RWPE2 (cell line): ENCODE results near the gene PXK.

Experiments
- ATAC-seq: fragments of 200-7000 bp; cut with Tn5 transposase; 3 replicates; pipeline ENCODE4 v1.9.1; 2021; ENCODE audit warnings: low read depth
- DNase-seq: peaks from one replicate; pipeline ENCODE4 v3.0.0-alpha.2; 2020; ENCODE audit warnings: low spot score
- H3K27ac ChIP-seq: fragments of 450-650 bp; 2 replicates; pipeline ENCODE4 v1.5.1; 2017; ENCODE audit warnings: mild to moderate bottlenecking; ENCODE audit not compliant: poor library complexity, severe bottlenecking
- H3K27me3 ChIP-seq: fragments of 250-450 bp; sonication (Bioruptor Pico); 2 replicates; pipeline ENCODE4 v1.5.1; 2021; ENCODE audit warnings: mild to moderate bottlenecking, moderate library complexity; ENCODE audit not compliant: insufficient read depth, poor library complexity, severe bottlenecking
- H3K36me3 ChIP-seq: fragments of 250-450 bp; sonication (Bioruptor Pico); 2 replicates; pipeline ENCODE4 v1.5.1; 2020; ENCODE audit warnings: low read depth, mild to moderate bottlenecking, moderate library complexity
- H3K4me1 ChIP-seq: fragments of 250-450 bp; sonication (Bioruptor Pico); 2 replicates; pipeline ENCODE4 v1.5.1; 2021; ENCODE audit warnings: mild to moderate bottlenecking, moderate library complexity; ENCODE audit not compliant: insufficient read depth, poor library complexity, severe bottlenecking
- H3K4me3 ChIP-seq: fragments of 250-450 bp; sonication (Bioruptor Pico); 2 replicates; pipeline ENCODE4 v1.5.1; 2021; ENCODE audit warnings: mild to moderate bottlenecking, moderate library complexity; ENCODE audit not compliant: severe bottlenecking
- H3K9me3 ChIP-seq: fragments of 250-450 bp; sonication (Bioruptor Pico); 2 replicates; pipeline ENCODE4 v1.5.1; 2021; ENCODE audit warnings: mild to moderate bottlenecking, moderate library complexity; ENCODE audit not compliant: severe bottlenecking
- TF ChIP-seq, protein P1 (sequence below): fragments of 450-650 bp; IDR thresholded peaks from one replicate; pipeline ENCODE4 v1.5.1; 2017; ENCODE audit warnings: mild to moderate bottlenecking, moderate library complexity; ENCODE audit not compliant: poor library complexity, severe bottlenecking

PXK gene

GRCh38 chr3:58418227-58418626, 85.5 kb downstream of the PXK start:
- ATAC-seq (no peak), DNase-seq (no peak)
- Histone ChIP-seq H3K36me3 (0 out of 2 replicates have a peak, but pooled peaks cover 6% of the 10 kb centered on the region), H3K27ac (no peak overlapping the region), H3K4me3 (no peak overlapping the region), H3K4me1 (no peaks in the 10 kb centered on the region), H3K27me3 (no peaks in the 10 kb centered on the region), H3K9me3 (no peaks in the 10 kb centered on the region)
- TF ChIP-seq, protein P1, sequence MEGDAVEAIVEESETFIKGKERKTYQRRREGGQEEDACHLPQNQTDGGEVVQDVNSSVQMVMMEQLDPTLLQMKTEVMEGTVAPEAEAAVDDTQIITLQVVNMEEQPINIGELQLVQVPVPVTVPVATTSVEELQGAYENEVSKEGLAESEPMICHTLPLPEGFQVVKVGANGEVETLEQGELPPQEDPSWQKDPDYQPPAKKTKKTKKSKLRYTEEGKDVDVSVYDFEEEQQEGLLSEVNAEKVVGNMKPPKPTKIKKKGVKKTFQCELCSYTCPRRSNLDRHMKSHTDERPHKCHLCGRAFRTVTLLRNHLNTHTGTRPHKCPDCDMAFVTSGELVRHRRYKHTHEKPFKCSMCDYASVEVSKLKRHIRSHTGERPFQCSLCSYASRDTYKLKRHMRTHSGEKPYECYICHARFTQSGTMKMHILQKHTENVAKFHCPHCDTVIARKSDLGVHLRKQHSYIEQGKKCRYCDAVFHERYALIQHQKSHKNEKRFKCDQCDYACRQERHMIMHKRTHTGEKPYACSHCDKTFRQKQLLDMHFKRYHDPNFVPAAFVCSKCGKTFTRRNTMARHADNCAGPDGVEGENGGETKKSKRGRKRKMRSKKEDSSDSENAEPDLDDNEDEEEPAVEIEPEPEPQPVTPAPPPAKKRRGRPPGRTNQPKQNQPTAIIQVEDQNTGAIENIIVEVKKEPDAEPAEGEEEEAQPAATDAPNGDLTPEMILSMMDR = no peak

GRCh38 chr3:58419780-58420507, 87.3 kb downstream of the PXK start:
- H3K4me1 ChIP-seq = no peaks in the 10 kb centered on the region
- H3K36me3 ChIP-seq = peaks cover 12% of the 10 kb centered on the region
- no peak for DNase-seq
- no peaks in the 10 kb centered on the region for H3K9me3 ChIP-seq
- no peaks in the 10 kb centered on the region for H3K27me3 ChIP-seq
- H3K27ac ChIP-seq = no peak overlapping the region
- TF ChIP-seq, protein P1 = no peak
- no peak for ATAC-seq
- no peak overlapping the region for H3K4me3 ChIP-seq

GRCh38 chr3:58421004-58421403, 88.3 kb downstream of the PXK start:
- ATAC-seq = no peak
- no peak overlapping the region for H3K27ac ChIP-seq
- TF ChIP-seq, protein P1 = no peak

DNA sequence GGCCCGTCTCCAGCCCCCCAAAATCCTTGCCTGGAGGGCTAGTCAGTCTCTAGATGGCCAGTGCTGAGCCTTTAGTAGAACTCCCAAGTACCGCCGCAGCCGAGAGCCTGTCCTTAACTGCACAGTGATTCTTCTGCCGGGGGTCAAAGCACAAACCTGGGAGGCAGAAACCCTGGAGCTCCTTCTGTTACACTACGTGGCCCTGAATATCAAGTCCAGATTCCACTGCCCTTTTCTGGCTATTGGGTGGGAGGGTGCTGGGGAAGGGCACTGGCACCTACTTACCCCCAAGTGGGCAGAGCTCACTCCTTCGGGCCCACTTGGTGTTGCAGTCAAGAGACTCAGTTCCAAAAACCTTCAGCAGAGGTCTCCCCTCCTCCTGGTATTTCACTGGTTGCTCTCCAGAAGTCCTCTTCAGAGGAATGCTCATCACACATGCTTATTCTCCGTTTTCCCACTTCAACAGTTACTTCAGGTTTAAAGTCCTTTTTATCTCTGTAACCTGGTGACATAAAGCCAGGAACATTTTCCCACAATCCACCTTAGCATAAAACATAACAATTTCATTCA, 90.1 kb downstream of the PXK start:
- peaks cover 41% of the 10 kb centered on the region for H3K36me3 ChIP-seq
- DNase-seq = no peak

More at GRCh38 chr3:58421004-58421403, 88.3 kb downstream of the PXK start:
- DNase-seq = no peak
- no peaks in the 10 kb centered on the region for H3K27me3 ChIP-seq
- no peaks in the 10 kb centered on the region for H3K9me3 ChIP-seq
- no peaks in the 10 kb centered on the region for H3K4me1 ChIP-seq
- peaks cover 23% of the 10 kb centered on the region for H3K36me3 ChIP-seq
- no peak overlapping the region for H3K4me3 ChIP-seq

More for the DNA sequence above, 90.1 kb downstream of the PXK start:
- Histone ChIP-seq H3K4me3 (no peak overlapping the region), H3K27ac (no peak overlapping the region), H3K27me3 (no peaks in the 10 kb centered on the region), H3K4me1 (no peaks in the 10 kb centered on the region), H3K9me3 (no peaks in the 10 kb centered on the region)
- peak; percentile 36 for ATAC-seq
- TF ChIP-seq, protein P1 = peak; percentile 21
